Activated T-cell treated with anti-CD3 and anti-CD28 coated beads, Interleukin-2, amount 50 U/mL, for 1 hour (primary cell): Measurements from ENCODE around the gene EPS8L2.
A peak's percentile ranks its signal among the peaks of the same experiment; 100 is the strongest.

Experiments used
- DNase-seq: peaks from one replicate; pipeline ENCODE4 v3.0.0-alpha.2; 2020

EPS8L2 gene

DNA sequence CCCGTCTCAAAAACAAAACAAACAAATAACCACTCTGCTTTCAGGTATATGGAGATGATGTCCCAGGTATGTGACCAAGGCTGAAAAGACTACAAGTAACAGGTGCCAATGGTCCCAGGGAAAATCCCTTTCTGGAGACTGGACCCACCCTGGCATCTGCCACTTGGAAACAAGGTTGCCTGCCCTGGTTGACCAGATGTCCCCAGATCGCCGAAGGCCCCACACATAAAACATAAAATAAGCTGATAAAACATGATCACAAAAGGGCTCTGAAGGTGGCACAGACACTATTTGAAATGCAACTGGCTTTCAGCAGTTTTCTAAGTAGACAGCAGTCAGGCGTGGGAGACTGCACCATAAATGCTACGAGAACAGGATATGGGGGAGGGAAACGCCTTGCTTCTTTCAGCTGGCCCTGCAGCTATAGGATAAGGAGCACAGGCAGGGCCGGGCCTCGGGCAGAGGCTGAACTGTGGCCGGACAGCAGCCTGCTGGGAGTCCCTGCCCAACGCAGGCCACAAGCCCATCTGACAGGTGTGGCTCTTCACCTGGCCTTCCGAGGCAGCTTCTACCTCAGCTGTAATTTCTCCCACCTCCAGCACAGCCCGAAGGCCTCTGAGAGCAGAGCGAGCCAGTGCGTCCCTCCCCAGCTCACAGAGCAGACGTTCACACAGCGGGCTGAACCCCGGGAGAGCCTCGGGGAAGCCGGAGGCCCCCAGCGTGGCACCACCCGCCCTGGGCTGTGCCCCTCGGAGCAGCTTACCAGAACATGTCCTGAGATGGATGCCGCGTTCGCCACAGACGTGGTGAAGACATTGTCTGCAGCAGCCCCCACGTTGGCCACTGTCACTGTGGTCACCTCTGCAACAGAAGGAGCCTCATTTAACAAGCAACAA, 15.0 kb upstream of the EPS8L2 start:
- DNase-seq, result no peak

DNA sequence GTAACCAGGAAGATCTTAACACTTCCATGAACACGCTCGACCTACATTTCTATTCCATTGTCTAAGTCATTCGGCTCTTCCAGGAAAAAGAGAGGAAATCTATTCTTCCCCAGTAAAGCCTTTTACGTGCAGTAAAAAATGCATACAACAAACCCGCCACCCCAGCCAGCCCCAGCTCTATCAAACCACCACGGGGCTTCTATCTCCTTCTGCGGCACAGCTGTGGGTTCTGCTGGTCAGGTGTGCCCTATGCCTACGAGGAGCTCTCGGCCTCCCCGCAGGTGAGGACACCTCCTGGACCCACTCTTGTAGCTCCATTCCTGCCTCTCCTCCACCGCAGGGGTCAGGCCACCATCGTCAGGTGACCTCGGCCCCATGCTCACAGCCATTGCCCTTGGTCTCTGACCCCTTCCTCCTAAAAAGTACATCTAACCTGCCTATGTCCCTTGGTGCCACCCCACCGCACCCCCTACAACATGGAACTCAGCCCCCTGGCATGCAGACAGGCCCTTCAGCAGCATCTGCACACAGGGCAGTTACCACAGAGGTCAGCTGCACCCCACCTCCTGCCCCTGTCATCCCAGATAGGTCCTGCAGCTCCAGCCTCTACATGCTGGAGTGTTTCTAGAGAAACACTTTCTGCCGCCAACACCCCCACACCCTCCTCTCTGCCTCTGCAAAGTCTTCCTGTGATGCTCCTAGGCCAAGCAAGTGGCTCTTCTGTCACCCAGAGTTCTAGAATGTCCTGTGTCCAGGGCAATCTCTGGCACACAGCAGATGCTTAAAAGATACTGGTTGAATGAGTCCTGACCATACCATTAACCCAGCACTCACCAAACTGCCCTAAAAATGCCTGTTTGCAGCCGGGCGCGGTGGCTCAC, 14.1 kb upstream of the EPS8L2 start:
- no peak for DNase-seq

DNA sequence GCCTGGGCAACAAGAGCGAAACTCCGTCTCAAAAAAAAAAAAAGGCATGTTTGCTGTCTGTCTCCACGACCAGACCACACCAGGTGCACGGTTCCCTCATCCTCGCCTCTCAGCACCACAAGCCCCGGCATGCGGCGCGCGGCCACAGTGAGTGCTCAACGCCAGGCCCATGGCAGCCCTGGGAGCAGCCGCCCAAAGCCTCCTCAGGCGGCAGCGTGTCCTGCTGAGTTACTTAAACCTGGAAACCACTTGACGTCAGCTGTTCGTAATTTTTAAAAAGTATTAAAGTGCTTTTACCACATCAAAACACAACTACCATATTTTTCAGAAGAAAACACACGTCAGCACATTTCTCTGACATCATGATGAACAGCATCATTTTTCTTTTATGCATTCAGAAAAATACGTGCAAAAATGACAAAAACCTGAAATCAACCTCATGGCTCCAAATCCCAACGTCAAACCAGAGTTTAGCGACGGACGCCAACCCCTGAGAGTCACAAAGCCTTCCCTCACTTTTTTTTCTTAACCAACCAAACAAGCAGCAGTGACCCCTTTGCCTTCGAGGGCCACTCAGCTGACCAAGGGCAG, 13.1 kb upstream of the EPS8L2 start:
- DNase-seq, result peak; percentile 70

- peak; percentile 35 for DNase-seq
Observed at GRCh38 chr11:693415-693831, 12.6 kb upstream of the EPS8L2 start.

- DNase-seq, result no peak
Observed at GRCh38 chr11:693887-694562, 12.0 kb upstream of the EPS8L2 start.

GRCh38 chr11:694563-695287, 11.3 kb upstream of the EPS8L2 start, which contains the start of gene DEAF1:
TSS of gene DEAF1 (minus strand) at chr11:695222. CDS start at chr11:695047, 175 bp downstream.
- DNase-seq, result peak; percentile 99

GRCh38 chr11:695288-695537, 10.8 kb upstream of the EPS8L2 start:
- no peak for DNase-seq

DNA sequence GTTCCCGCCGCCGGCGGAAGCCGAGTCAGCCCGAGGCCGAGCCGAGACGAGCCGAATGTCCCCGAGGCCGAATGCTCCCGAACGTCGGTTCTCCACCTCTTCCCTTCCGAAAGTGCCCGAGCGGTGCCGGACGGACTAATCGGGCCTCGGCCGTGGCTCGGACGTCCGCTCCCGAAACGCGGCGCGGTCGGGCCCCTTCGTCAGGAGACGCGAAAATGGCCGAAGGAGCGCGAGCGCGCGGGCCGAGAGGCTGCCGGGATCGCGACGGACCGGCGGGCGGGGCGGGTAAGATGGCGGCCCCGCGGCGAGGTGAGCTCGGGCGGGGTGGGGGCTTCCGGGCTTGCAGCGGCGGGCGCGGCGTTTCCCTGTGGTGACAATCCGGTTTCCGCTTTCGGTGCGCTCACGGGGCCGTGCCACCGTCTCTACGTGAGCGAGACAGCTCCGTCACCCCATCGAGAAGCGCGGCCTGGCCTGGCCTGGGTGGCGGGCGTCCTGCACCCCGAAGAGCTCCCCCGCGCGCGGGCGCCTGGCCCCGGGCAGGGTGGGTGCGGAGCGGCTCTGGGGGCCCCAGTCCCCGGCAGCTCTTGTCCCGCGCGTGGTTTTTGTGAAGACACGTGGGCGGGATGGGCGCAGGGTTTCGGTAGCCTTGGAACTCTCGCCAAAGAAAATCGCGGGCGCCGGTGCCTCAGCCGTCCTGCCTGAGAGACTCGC, 10.3 kb upstream of the EPS8L2 start, which contains the start of gene TMEM80:
Gene TMEM80, plus strand, starts transcription at position 279 of the 711 bp plus-strand sequence. Its CDS starts 12 bp downstream, at position 291.
- DNase-seq, result peak; percentile 95

DNA sequence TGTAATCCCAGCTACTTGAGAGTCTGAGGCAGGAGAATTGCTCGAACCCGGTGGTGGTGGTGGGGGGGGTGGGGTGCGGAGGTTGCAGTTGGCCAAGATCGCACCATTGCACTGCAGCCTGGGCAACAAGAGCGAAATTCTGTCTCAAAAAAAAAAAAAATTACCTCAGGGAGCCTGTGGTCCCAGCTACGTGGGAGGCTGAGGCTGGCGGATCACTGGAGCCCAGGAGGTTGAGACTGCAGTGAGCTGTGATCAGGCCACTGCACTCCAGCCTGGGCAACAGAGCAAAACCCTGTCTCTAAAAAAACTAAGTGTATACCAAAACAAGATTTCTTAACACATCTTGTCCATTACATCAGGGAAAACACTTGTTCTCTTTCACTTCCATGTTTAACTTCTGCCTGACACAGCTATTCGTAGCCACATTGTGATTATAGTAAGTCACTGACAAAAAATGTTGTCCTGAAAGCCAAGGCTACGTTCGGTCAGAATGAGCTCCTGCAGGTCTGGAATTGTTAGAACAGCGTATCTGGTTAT, 9.0 kb upstream of the EPS8L2 start:
- DNase-seq, result no peak

- DNase-seq, result no peak
Observed at GRCh38 chr11:697811-698311, 8.2 kb upstream of the EPS8L2 start.

- DNase-seq, result no peak
Observed at GRCh38 chr11:698493-699115, 7.4 kb upstream of the EPS8L2 start.

DNA sequence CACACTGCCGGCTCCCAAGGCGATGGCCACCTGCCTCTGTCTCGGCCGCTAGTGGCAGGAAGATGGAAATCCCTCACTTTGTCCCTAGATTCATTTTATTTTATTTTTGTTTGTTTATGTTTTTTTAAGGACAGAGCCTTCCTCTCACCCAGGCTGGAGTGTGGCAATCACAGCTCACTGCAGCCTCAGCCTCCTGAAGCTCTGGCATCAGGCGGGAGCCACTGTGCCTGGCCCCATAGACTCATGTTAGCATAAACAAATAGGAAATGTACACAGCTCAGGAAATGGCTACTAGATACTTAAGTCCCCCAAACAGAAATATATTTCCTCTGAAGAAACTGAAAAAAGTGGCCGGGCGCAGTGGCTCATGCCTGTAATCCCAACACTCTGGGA, 6.9 kb upstream of the EPS8L2 start:
- no peak for DNase-seq

- no peak for DNase-seq
Observed at GRCh38 chr11:699753-700152, 6.3 kb upstream of the EPS8L2 start.

DNA sequence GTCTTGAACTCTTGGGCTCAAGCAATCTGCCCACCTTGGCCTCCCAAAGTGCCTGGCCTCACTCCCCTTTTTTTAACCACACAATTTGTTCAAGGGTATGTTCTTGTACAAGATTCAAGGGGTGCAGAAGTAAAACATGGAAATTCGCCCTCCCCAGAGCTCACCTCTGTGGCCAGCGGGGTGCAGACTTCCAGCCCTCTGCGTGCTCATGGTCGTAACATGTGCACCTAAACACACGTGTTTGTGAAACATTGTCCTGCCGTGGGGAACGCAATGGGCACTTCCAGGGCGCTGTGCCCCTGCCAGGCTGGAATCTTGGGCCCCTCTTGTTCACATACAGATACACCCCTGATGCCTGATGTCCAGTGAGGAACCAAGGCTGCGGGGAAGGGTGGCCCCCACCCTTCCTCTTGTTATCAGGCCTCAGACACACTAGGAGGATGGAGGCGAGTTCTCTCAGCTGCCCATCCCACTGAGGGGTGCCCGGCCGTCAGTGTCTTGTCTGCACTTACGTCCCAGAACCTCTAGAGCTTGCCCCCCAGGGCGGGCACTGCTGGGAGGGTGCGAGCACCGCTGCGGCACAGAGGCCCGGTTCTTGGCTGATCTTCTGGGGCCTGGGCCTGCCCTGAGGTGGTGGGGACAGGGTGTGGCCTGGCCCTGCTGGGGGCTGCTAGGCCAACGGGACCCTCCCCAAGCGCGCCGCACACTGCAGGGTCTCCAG, 4.1 kb upstream of the EPS8L2 start:
- no peak for DNase-seq

- DNase-seq, result no peak
Observed at GRCh38 chr11:702462-703461, 3.3 kb upstream of the EPS8L2 start.

- DNase-seq, result no peak
Observed at GRCh38 chr11:703506-703905, 2.5 kb upstream of the EPS8L2 start.

GRCh38 chr11:704228-704674, 1.8 kb upstream of the EPS8L2 start:
- no peak for DNase-seq
